GM21515 (cell line): ENCODE measurements around the gene TEX14.

Experiments
- ATAC-seq: cut with Tn5 transposase; IDR thresholded peaks from one replicate; pipeline ENCODE4 v1.9.1; 2021; ENCODE audit not compliant: unreplicated experiment

TEX14 gene

GRCh38 chr17:58691701-58692238 is at the start of gene TEX14:
TEX14 (minus strand) TSS chr17:58692045; CDS start chr17:58652001, 40,044 bp downstream.
- no peak for ATAC-seq

- no peak for ATAC-seq
Measured at GRCh38 chr17:58741121-58741625, 49.3 kb upstream of the TEX14 start.

GRCh38 chr17:58734811-58735210 is 43.0 kb upstream of the TEX14 start:
- ATAC-seq: no peak

- no peak for ATAC-seq
Measured at GRCh38 chr17:58734040-58734439, 42.2 kb upstream of the TEX14 start.

- no peak for ATAC-seq
Measured at GRCh38 chr17:58730937-58731336, 39.1 kb upstream of the TEX14 start.

GRCh38 chr17:58728798-58729197 is 37.0 kb upstream of the TEX14 start:
- ATAC-seq: no peak

GRCh38 chr17:58722696-58723095 is 30.9 kb upstream of the TEX14 start:
- ATAC-seq: no peak

GRCh38 chr17:58722274-58722673 is 30.4 kb upstream of the TEX14 start:
- ATAC-seq: no peak

GRCh38 chr17:58710948-58711552 is 19.2 kb upstream of the TEX14 start:
- no peak for ATAC-seq

GRCh38 chr17:58706351-58707140 is 14.7 kb upstream of the TEX14 start:
- no peak for ATAC-seq

GRCh38 chr17:58703916-58704286 is 12.1 kb upstream of the TEX14 start:
- ATAC-seq: no peak

GRCh38 chr17:58703137-58703915 is 11.5 kb upstream of the TEX14 start:
- no peak for ATAC-seq

GRCh38 chr17:58702708-58703107 is 10.9 kb upstream of the TEX14 start:
- no peak for ATAC-seq

GRCh38 chr17:58702045-58702476 is 10.2 kb upstream of the TEX14 start:
- ATAC-seq: no peak

GRCh38 chr17:58699771-58700170 is 7.9 kb upstream of the TEX14 start:
- no peak for ATAC-seq

GRCh38 chr17:58694826-58695225 is 3.0 kb upstream of the TEX14 start:
- no peak for ATAC-seq

- no peak for ATAC-seq
Measured at GRCh38 chr17:58694302-58694701, 2.5 kb upstream of the TEX14 start.

- ATAC-seq: no peak
Measured at GRCh38 chr17:58693751-58694150, 1.9 kb upstream of the TEX14 start.

GRCh38 chr17:58693208-58693607 is 1.4 kb upstream of the TEX14 start:
- no peak for ATAC-seq

- ATAC-seq: peak; percentile 97
Measured at GRCh38 chr17:58692239-58693055, 602 bp upstream of the TEX14 start, which contains the start of gene RAD51C. RAD51C (plus strand) TSS chr17:58692602; CDS start chr17:58692644, 42 bp downstream.
